ENCODE results near the gene NLRP1.

The NLRP1 gene

GRCh38 chr17:5535436-5535835 lies 48.9 kb downstream of the NLRP1 start:
- no peaks in the 10 kb centered on the region for H3K36me3 ChIP-seq (ENCODE audit: insufficient read depth, low read length)

GRCh38 chr17:5533486-5534315 lies 50.6 kb downstream of the NLRP1 start:
- H2AFZ ChIP-seq (ENCODE audit: low read depth, low read length), result no peak overlapping the region
- H3K4me1 ChIP-seq (ENCODE audit: insufficient read depth, low read length), result no peaks in the 10 kb centered on the region
- no peak overlapping the region for H3K4me3 ChIP-seq (ENCODE audit: low read length)
- no peaks in the 10 kb centered on the region for H3K27me3 ChIP-seq (ENCODE audit: insufficient read depth, low read length)
- H3K9me3 ChIP-seq (ENCODE audit: low read length), result no peaks in the 10 kb centered on the region
- no peaks in the 10 kb centered on the region for H3K36me3 ChIP-seq (ENCODE audit: insufficient read depth, low read length)

More at GRCh38 chr17:5535436-5535835, 48.9 kb downstream of the NLRP1 start:
- Histone ChIP-seq H3K27me3 (ENCODE audit: insufficient read depth, low read length) (no peaks in the 10 kb centered on the region), H3K4me3 (ENCODE audit: low read length) (no peak overlapping the region), H2AFZ (ENCODE audit: low read depth, low read length) (no peak overlapping the region), H3K4me1 (ENCODE audit: insufficient read depth, low read length) (no peaks in the 10 kb centered on the region), H3K9me3 (ENCODE audit: low read length) (no peaks in the 10 kb centered on the region)

- Histone ChIP-seq H3K4me3 (ENCODE audit: low read length) (no peak overlapping the region), H3K36me3 (ENCODE audit: insufficient read depth, low read length) (no peaks in the 10 kb centered on the region), H3K9me3 (ENCODE audit: low read length) (no peaks in the 10 kb centered on the region), H2AFZ (ENCODE audit: low read depth, low read length) (no peak overlapping the region), H3K4me1 (ENCODE audit: insufficient read depth, low read length) (peaks cover 4% of the 10 kb centered on the region), H3K27me3 (ENCODE audit: insufficient read depth, low read length) (no peaks in the 10 kb centered on the region)
These were observed 51.7 kb downstream of the NLRP1 start for GRCh38 chr17:5532581-5532980.

GRCh38 chr17:5531085-5531418 lies 53.3 kb downstream of the NLRP1 start:
- peaks cover 18% of the 10 kb centered on the region for H3K4me1 ChIP-seq (ENCODE audit: insufficient read depth, low read length)
- no peaks in the 10 kb centered on the region for H3K36me3 ChIP-seq (ENCODE audit: insufficient read depth, low read length)
- H3K9me3 ChIP-seq (ENCODE audit: low read length), result no peaks in the 10 kb centered on the region
- H2AFZ ChIP-seq (ENCODE audit: low read depth, low read length), result no peak overlapping the region
- H3K27me3 ChIP-seq (ENCODE audit: insufficient read depth, low read length), result no peaks in the 10 kb centered on the region
- no peak overlapping the region for H3K4me3 ChIP-seq (ENCODE audit: low read length)

GRCh38 chr17:5530265-5531084 lies 53.8 kb downstream of the NLRP1 start:
- Histone ChIP-seq H2AFZ (ENCODE audit: low read depth, low read length) (no peak overlapping the region), H3K4me3 (ENCODE audit: low read length) (no peak overlapping the region), H3K27me3 (ENCODE audit: insufficient read depth, low read length) (no peaks in the 10 kb centered on the region), H3K36me3 (ENCODE audit: insufficient read depth, low read length) (no peaks in the 10 kb centered on the region), H3K4me1 (ENCODE audit: insufficient read depth, low read length) (peaks cover 18% of the 10 kb centered on the region), H3K9me3 (ENCODE audit: low read length) (no peaks in the 10 kb centered on the region)

GRCh38 chr17:5527601-5528250 lies 56.6 kb downstream of the NLRP1 start:
- Histone ChIP-seq H2AFZ (ENCODE audit: low read depth, low read length) (no peak overlapping the region), H3K9me3 (ENCODE audit: low read length) (peaks cover 1% of the 10 kb centered on the region), H3K36me3 (ENCODE audit: insufficient read depth, low read length) (no peaks in the 10 kb centered on the region), H3K4me3 (ENCODE audit: low read length) (no peak overlapping the region), H3K27me3 (ENCODE audit: insufficient read depth, low read length) (no peaks in the 10 kb centered on the region), H3K4me1 (ENCODE audit: insufficient read depth, low read length) (peaks cover 26% of the 10 kb centered on the region)

GRCh38 chr17:5526821-5527598 lies 57.3 kb downstream of the NLRP1 start:
- peaks cover 26% of the 10 kb centered on the region for H3K4me1 ChIP-seq (ENCODE audit: insufficient read depth, low read length)
- no peaks in the 10 kb centered on the region for H3K27me3 ChIP-seq (ENCODE audit: insufficient read depth, low read length)
- H3K9me3 ChIP-seq (ENCODE audit: low read length), result peaks cover 1% of the 10 kb centered on the region
- no peak overlapping the region for H3K4me3 ChIP-seq (ENCODE audit: low read length)
- H3K36me3 ChIP-seq (ENCODE audit: insufficient read depth, low read length), result no peaks in the 10 kb centered on the region
- H2AFZ ChIP-seq (ENCODE audit: low read depth, low read length), result no peak overlapping the region

- no peaks in the 10 kb centered on the region for H3K27me3 ChIP-seq (ENCODE audit: insufficient read depth, low read length)
- peaks cover 26% of the 10 kb centered on the region for H3K4me1 ChIP-seq (ENCODE audit: insufficient read depth, low read length)
- no peaks in the 10 kb centered on the region for H3K36me3 ChIP-seq (ENCODE audit: insufficient read depth, low read length)
- H2AFZ ChIP-seq (ENCODE audit: low read depth, low read length), result no peak overlapping the region
- peaks cover 1% of the 10 kb centered on the region for H3K9me3 ChIP-seq (ENCODE audit: low read length)
- H3K4me3 ChIP-seq (ENCODE audit: low read length), result no peak overlapping the region
These were observed 61.1 kb downstream of the NLRP1 start for GRCh38 chr17:5523249-5523648.

GRCh38 chr17:5522476-5522875 lies 61.8 kb downstream of the NLRP1 start:
- H3K4me3 ChIP-seq (ENCODE audit: low read length), result no peak overlapping the region
- H2AFZ ChIP-seq (ENCODE audit: low read depth, low read length), result no peak overlapping the region
- H3K4me1 ChIP-seq (ENCODE audit: insufficient read depth, low read length), result peaks cover 21% of the 10 kb centered on the region
- H3K36me3 ChIP-seq (ENCODE audit: insufficient read depth, low read length), result no peaks in the 10 kb centered on the region
- H3K27me3 ChIP-seq (ENCODE audit: insufficient read depth, low read length), result no peaks in the 10 kb centered on the region
- peaks cover 1% of the 10 kb centered on the region for H3K9me3 ChIP-seq (ENCODE audit: low read length)

- Histone ChIP-seq H3K36me3 (ENCODE audit: insufficient read depth, low read length) (no peaks in the 10 kb centered on the region), H3K4me3 (ENCODE audit: low read length) (no peak overlapping the region), H3K9me3 (ENCODE audit: low read length) (no peaks in the 10 kb centered on the region), H3K4me1 (ENCODE audit: insufficient read depth, low read length) (peaks cover 10% of the 10 kb centered on the region), H3K27me3 (ENCODE audit: insufficient read depth, low read length) (no peaks in the 10 kb centered on the region), H2AFZ (ENCODE audit: low read depth, low read length) (no peak overlapping the region)
These were observed 68.1 kb downstream of the NLRP1 start for GRCh38 chr17:5516060-5516792.

GRCh38 chr17:5514976-5515375 lies 69.3 kb downstream of the NLRP1 start:
- H3K4me1 ChIP-seq (ENCODE audit: insufficient read depth, low read length), result peaks cover 10% of the 10 kb centered on the region
- H2AFZ ChIP-seq (ENCODE audit: low read depth, low read length), result no peak overlapping the region
- H3K36me3 ChIP-seq (ENCODE audit: insufficient read depth, low read length), result no peaks in the 10 kb centered on the region
- no peaks in the 10 kb centered on the region for H3K27me3 ChIP-seq (ENCODE audit: insufficient read depth, low read length)
- H3K9me3 ChIP-seq (ENCODE audit: low read length), result no peaks in the 10 kb centered on the region
- no peak overlapping the region for H3K4me3 ChIP-seq (ENCODE audit: low read length)

GRCh38 chr17:5513628-5514027 lies 70.7 kb downstream of the NLRP1 start:
- Histone ChIP-seq H2AFZ (ENCODE audit: low read depth, low read length) (no peak overlapping the region), H3K4me3 (ENCODE audit: low read length) (no peak overlapping the region), H3K4me1 (ENCODE audit: insufficient read depth, low read length) (peaks cover 21% of the 10 kb centered on the region), H3K27me3 (ENCODE audit: insufficient read depth, low read length) (no peaks in the 10 kb centered on the region), H3K36me3 (ENCODE audit: insufficient read depth, low read length) (no peaks in the 10 kb centered on the region), H3K9me3 (ENCODE audit: low read length) (no peaks in the 10 kb centered on the region)

All from neuron (in vitro differentiated cells).